ENCODE data around the gene ATP7B.
"Not testable (repeated sequence)": the region's sequence is repeated elsewhere in the genome, so short reads cannot be mapped to it uniquely, and the experiment has no call there.

The ATP7B gene

GRCh38 chr13:51924756-51925544 is 86.3 kb downstream of the ATP7B start:
- FAIRE-seq (no peak), DNase-seq (ENCODE audit: insufficient read length, low spot score) (no peak)

- DNase-seq (ENCODE audit: insufficient read length, low spot score), result no peak
- FAIRE-seq, result no peak
Measured at GRCh38 chr13:51923983-51924539, 87.2 kb downstream of the ATP7B start.

DNA sequence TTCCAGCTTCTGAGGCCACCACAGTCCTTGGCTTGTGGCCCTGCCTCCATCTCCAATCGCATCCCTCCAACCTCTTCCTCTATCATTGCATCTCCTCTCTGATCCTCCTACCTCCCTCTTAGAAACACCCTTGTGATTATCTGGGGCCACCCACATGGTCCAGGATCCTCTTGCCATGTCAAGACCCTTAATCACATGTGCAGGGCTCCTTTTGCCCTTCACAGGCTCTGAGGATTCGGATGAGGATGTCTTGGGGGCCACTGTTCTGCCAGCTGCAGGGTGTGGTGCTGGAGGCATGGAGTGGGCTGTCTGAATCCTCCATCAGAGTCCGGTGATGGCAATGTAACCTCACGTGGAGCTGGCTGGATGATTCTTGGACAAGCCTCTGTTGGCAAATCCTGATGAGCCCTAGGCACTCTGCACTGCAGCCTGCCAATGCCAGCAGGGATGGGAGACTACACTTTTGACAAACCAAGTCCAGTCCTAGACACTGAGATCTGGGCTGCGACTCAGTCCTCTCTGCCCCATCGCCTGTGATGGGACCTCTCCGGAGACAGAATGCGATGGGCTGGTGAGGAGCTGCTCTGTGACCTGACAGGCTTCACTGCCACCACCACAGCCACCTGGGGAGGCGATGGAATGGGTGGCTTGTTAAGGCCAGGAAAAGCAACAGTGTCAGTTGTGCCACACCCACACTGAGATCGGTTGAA is 88.3 kb downstream of the ATP7B start:
- FAIRE-seq (no peak), DNase-seq (ENCODE audit: insufficient read length, low spot score) (no peak)

DNA sequence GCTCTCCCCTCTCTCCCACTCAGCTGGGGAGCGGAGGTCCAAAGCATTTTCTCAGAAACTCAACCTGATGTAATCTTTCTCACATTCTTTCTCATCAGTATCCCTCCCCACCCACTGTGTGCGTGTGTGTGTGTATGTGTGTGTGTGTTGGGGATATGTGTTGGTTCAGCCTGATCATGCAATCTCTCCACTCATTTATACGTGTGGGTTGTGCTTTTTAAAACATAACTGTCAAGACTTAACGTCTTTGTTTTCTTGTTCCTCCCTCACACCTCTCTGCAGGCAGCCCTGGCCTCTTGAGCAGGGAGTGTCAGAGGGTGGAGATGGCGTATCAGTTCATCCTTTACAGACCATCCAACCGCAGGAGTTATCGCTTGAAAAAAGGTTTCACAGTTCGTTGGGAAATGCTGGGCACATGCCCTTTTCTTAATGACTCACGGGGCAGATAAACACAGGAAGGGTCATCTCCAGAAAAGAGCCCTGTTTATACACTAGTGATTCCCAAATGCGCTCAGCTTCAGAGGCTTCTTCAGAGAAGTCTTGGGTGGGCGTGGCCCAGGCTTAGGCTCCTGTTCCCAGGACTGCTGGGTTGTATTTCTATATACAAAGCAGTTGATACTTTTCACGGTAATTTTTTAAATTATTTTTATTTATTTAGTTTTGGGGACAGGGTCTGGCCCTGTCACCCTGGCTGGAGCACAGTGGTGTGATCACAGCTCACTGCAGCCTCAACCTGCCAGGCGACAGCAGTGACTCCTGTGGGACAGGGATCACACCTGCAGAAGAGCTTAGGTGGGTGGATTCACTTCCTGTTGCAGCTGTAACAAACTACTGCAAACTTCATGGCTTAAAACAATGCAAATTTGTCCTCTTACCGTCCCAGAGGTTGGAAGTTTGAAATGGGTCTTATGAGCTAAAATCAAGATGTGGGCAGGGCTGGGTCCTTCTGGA is 89.2 kb downstream of the ATP7B start:
- FAIRE-seq (no peak), DNase-seq (ENCODE audit: insufficient read length, low spot score) (no peak)

- DNase-seq (ENCODE audit: insufficient read length, low spot score) (no peak), FAIRE-seq (no peak)
Measured at GRCh38 chr13:51920786-51921185, 90.5 kb downstream of the ATP7B start.

DNA sequence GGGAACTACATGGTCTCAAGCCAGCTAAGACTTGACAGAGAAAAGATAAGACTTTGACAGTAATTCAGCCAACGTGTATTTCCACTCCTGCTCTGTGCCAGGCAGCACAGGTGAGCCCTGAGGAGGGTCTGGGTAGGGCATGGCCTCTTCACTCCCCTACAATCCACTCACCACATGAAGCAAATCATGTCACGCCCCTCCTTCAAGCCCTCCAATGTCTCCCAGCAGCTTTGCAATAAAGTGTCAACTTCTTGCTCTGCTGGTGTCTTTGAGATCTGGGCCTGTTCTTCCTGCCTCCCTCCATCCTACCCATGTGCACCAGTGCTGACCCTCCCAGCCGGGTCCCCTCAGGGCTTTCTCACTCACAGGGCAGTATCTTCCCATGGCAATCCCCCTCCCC is 91.0 kb downstream of the ATP7B start:
- FAIRE-seq (no peak), DNase-seq (ENCODE audit: insufficient read length, low spot score) (no peak)

DNA sequence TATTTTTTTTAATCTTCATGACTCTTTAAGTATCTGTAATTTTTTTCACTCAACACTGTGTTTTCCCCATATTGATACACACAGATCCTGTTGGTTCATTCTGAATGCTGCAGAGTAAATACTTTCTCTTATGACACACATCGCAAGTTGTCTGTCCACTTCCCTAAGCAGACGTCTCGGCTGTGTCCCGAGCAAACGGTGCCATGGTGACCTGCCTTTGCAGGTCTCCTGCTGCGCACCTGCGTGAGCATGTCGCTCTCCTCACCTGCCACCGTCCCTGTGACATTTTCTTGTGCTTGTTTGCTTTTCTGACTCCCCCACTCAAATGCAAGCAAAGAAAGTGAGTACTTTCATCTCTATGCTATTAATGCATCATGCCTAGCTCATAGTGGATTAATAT is 91.7 kb downstream of the ATP7B start:
- FAIRE-seq (no peak), DNase-seq (ENCODE audit: insufficient read length, low spot score) (no peak)

- DNase-seq (ENCODE audit: insufficient read length, low spot score), result no peak
Measured at GRCh38 chr13:51916962-51917361, 94.3 kb downstream of the ATP7B start.

GRCh38 chr13:51916051-51916818 is 95.0 kb downstream of the ATP7B start:
- FAIRE-seq (no peak), DNase-seq (ENCODE audit: insufficient read length, low spot score) (no peak)

More at GRCh38 chr13:51916962-51917361, 94.3 kb downstream of the ATP7B start:
- FAIRE-seq, result no peak

GRCh38 chr13:51914137-51914493 is 97.1 kb downstream of the ATP7B start:
- no peak for FAIRE-seq
- no peak for DNase-seq (ENCODE audit: insufficient read length, low spot score)

DNA sequence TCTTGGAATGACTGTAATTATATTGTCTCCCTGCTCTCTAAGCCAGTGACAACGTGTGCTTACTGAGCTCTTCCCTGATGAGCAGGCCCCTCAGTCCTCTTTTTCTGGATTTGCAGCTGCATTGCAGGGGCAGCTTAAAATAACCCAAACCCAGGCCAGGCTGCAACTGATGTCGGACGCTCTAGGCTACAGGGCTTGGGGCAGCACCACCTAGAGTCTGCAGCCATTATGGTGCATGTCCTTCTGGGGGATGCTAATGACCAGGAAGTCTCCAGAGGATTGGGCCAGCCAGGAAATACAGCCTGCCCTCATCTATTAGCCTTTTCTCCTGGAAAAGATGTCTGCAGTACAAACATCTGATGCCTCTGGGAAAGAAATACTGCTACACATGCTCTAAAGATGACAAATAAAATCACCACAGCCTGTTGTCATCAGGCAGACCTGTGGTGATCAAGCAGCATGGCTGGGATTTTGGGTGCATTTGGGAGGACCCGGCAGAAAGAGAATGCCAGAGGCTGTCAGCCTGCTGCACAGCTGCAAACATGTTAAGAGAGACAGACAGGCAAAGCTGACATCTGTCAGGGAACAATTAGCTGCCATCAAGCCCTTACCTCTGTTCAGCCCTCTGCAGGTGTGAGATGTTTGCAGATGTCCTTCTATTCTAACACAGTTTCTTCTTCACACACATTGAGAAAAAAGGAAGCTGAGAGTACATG is 97.7 kb downstream of the ATP7B start:
- FAIRE-seq (no peak), DNase-seq (ENCODE audit: insufficient read length, low spot score) (no peak)

- FAIRE-seq, result no peak
- DNase-seq (ENCODE audit: insufficient read length, low spot score), result no peak
Measured at GRCh38 chr13:51912511-51913225, 98.6 kb downstream of the ATP7B start.

GRCh38 chr13:51912091-51912490 is 99.2 kb downstream of the ATP7B start:
- no peak for FAIRE-seq
- no peak for DNase-seq (ENCODE audit: insufficient read length, low spot score)

DNA sequence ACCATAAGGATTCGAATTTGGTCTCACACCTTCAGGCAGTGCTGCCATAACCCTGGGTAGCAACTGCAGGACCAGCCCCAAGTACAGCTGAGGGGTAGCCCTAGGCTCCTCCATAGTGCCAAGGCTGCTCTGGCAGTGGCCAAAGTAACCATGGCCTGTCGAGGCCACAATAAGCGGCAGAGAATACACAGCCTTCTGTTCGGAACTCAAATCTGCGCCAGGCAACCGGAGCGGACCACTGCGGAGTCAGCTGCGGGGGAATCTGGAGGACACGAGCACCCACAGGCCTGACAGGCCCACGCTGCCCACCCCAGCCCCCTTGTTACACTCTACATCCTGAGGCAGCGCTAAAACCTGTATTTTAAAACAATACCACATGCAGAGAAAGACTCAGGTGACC is 100.7 kb downstream of the ATP7B start:
- DNase-seq (ENCODE audit: insufficient read length, low spot score) (no peak), FAIRE-seq (no peak)

DNA sequence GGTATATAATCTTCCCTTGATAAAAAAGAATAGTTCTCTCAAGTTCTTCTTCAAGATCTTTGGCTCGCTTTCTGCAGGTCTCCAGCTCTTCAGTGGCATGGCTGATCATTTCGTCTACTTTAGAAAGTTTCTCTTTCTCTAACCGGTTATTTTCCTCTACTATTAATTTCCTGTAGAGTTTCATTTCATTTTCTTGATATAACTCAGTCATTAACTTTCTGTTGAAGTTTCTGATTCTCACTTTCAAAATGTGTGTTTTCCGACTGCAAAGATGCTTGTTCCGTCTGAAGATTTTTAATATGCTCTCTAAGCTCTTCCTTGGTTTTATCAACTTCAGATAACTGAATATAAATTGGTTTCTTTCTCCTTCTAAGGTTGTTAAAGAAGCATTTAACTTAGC is 102.0 kb downstream of the ATP7B start:
- not testable (repeated sequence) for DNase-seq (ENCODE audit: insufficient read length, low spot score)
- peak; percentile 71 for FAIRE-seq

- FAIRE-seq (no peak), DNase-seq (ENCODE audit: insufficient read length, low spot score) (no peak)
Measured at GRCh38 chr13:51907040-51907732, 104.1 kb downstream of the ATP7B start.

DNA sequence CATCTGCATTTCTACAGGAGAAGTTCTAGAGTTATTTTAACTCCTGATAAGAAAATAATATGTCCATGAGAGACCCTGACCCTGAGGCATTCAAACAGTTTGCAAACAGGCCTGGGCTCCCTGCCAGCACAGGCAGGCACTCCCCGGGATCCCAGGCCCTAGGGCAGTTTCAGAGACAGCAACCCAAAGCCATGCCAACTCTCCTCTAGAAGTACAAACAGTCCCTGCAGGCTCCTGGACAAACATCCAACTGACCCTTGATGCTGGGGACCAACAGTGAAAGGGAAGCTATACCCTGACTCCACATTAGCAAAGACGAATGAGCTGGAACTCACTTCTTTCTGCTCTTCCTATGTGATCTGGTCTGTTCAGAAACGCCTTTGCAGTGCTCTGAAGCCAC is 104.7 kb downstream of the ATP7B start:
- FAIRE-seq, result no peak
- no peak for DNase-seq (ENCODE audit: insufficient read length, low spot score)

DNA sequence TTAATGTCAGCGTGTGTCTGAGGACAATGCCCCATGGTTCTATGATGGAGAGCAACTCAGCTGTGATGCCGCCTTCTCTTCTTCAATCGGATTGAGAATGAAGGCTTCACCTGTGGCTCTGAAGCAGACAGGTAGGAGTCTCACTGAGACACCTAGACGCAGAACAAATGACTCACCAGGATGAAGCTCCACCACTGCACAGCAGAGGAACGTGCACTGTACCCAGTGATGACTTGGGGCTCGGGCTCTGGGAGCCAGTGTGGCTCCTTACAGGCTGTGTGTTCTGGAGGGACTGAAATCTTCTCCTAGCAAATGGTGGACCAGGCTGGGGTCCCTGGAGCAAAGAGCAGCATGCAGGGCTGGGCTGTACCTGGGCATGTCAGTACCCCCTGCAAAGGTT is 105.5 kb downstream of the ATP7B start:
- FAIRE-seq, result no peak
- DNase-seq (ENCODE audit: insufficient read length, low spot score), result no peak

All from GM19239 (cell line).